ENCODE measurements around the gene ENDOD1.

DNA sequence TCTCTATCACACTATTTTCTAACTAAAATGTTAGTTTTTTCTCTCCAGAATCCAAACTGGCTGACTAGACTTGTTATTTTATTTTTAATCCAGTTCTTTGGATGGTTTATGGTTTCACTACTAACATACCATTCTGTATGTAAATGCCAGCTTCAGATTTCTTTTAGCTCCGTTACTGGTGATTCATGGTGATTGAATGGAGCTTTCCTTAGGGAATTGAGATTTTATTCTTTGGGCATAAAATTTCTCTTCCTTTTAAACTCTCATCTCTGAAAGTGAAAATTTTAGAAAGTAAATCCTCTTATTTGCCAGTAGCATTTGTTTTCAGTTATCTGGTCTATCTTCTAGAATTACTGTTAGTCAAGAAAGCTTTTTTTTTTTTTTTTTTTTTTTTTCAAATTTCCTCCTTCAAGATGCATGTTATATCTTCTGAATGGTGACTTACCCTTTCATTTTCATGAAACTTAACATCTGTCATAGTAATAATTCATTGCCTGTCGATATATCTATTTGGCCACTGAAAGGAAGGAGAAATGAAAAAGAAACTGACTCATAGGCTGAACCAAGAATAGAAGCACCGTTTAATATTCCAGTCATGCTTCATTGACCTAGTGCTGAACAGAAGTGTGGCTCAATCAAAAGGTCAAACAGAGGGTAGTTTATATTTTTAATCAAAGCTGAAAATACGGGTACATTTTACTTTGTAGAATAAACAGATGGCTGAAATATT, 6.4 kb downstream of the ENDOD1 start:
- TF ChIP-seq BHLHE40 (IDR thresholded peaks at IDR 0.05; ENCODE audit: low read depth, low read length) (no peak), CHD2 (IDR thresholded peaks at IDR 0.05; ENCODE audit: low read length, partially characterized antibody) (no peak), CEBPB (IDR thresholded peaks at IDR 0.05) (no peak), POLR2A (IDR thresholded peaks at IDR 0.05; ENCODE audit: low read length) (no peak), POLR2AphosphoS2 (conservative IDR thresholded peaks at IDR 0.05; ENCODE audit: low read length) (no peak), MAX (IDR thresholded peaks at IDR 0.05) (no peak), CHD4 (IDR thresholded peaks at IDR 0.05; ENCODE audit: borderline replicate concordance) (no peak), SMC3 (IDR thresholded peaks at IDR 0.05) (no peak), EP300 (IDR thresholded peaks at IDR 0.05) (no peak), JUN (IDR thresholded peaks at IDR 0.05) (no peak)
- TF ChIP-seq, protein P1, sequence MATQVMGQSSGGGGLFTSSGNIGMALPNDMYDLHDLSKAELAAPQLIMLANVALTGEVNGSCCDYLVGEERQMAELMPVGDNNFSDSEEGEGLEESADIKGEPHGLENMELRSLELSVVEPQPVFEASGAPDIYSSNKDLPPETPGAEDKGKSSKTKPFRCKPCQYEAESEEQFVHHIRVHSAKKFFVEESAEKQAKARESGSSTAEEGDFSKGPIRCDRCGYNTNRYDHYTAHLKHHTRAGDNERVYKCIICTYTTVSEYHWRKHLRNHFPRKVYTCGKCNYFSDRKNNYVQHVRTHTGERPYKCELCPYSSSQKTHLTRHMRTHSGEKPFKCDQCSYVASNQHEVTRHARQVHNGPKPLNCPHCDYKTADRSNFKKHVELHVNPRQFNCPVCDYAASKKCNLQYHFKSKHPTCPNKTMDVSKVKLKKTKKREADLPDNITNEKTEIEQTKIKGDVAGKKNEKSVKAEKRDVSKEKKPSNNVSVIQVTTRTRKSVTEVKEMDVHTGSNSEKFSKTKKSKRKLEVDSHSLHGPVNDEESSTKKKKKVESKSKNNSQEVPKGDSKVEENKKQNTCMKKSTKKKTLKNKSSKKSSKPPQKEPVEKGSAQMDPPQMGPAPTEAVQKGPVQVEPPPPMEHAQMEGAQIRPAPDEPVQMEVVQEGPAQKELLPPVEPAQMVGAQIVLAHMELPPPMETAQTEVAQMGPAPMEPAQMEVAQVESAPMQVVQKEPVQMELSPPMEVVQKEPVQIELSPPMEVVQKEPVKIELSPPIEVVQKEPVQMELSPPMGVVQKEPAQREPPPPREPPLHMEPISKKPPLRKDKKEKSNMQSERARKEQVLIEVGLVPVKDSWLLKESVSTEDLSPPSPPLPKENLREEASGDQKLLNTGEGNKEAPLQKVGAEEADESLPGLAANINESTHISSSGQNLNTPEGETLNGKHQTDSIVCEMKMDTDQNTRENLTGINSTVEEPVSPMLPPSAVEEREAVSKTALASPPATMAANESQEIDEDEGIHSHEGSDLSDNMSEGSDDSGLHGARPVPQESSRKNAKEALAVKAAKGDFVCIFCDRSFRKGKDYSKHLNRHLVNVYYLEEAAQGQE (IDR thresholded peaks at IDR 0.05) = no peak
- TF ChIP-seq, protein P2, sequence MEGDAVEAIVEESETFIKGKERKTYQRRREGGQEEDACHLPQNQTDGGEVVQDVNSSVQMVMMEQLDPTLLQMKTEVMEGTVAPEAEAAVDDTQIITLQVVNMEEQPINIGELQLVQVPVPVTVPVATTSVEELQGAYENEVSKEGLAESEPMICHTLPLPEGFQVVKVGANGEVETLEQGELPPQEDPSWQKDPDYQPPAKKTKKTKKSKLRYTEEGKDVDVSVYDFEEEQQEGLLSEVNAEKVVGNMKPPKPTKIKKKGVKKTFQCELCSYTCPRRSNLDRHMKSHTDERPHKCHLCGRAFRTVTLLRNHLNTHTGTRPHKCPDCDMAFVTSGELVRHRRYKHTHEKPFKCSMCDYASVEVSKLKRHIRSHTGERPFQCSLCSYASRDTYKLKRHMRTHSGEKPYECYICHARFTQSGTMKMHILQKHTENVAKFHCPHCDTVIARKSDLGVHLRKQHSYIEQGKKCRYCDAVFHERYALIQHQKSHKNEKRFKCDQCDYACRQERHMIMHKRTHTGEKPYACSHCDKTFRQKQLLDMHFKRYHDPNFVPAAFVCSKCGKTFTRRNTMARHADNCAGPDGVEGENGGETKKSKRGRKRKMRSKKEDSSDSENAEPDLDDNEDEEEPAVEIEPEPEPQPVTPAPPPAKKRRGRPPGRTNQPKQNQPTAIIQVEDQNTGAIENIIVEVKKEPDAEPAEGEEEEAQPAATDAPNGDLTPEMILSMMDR (IDR thresholded peaks at IDR 0.05) = no peak
- TF ChIP-seq, protein P3, sequence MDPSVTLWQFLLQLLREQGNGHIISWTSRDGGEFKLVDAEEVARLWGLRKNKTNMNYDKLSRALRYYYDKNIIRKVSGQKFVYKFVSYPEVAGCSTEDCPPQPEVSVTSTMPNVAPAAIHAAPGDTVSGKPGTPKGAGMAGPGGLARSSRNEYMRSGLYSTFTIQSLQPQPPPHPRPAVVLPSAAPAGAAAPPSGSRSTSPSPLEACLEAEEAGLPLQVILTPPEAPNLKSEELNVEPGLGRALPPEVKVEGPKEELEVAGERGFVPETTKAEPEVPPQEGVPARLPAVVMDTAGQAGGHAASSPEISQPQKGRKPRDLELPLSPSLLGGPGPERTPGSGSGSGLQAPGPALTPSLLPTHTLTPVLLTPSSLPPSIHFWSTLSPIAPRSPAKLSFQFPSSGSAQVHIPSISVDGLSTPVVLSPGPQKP (IDR thresholded peaks at IDR 0.05; ENCODE audit: low read depth, low read length) = no peak
- TF ChIP-seq, protein P4, sequence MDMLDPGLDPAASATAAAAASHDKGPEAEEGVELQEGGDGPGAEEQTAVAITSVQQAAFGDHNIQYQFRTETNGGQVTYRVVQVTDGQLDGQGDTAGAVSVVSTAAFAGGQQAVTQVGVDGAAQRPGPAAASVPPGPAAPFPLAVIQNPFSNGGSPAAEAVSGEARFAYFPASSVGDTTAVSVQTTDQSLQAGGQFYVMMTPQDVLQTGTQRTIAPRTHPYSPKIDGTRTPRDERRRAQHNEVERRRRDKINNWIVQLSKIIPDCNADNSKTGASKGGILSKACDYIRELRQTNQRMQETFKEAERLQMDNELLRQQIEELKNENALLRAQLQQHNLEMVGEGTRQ (IDR thresholded peaks at IDR 0.05) = no peak

Measured in A549 (cell line).